Liver (tissue), 9 donors: Measurements from ENCODE around the gene CX3CL1. TPM values are rescaled to one million over a fixed set of nuclear protein-coding genes. Genes with fewer than 3 reads are reported as not detected.

ENCODE experiments used
- DNase-seq: peaks from one replicate; pipeline ENCODE4 v3.0.0-alpha.2; 2017; ENCODE audit warnings: low spot score
- H3K27ac ChIP-seq, 2 donors: one replicate each; pipeline ENCODE4 v1.7.0; 2013; ENCODE audit warnings: inconsistent platforms in 2 of 2, low read length in 2 of 2, control low read depth in 1 of 2, low read depth in 1 of 2, mild to moderate bottlenecking in 1 of 2
- H3K27me3 ChIP-seq, 4 donors: one replicate each; pipeline versions ENCODE4 v1.6.1 to v1.7.0; 2013; ENCODE audit warnings: low read length in 3 of 4, inconsistent platforms in 1 of 4, mild to moderate bottlenecking in 1 of 4, moderate library complexity in 1 of 4; ENCODE audit not compliant: control insufficient read depth in 4 of 4, insufficient read depth in 4 of 4
- H3K36me3 ChIP-seq, 4 donors: one replicate each; pipeline versions ENCODE4 v1.6.1 to v1.7.0; 2013; ENCODE audit warnings: low read length in 3 of 4, mild to moderate bottlenecking in 3 of 4, low read depth in 1 of 4, moderate library complexity in 1 of 4; ENCODE audit not compliant: control insufficient read depth in 4 of 4, insufficient read depth in 3 of 4
- H3K4me1 ChIP-seq, 4 donors: one replicate each; pipeline versions ENCODE4 v1.6.1 to v1.7.0; 2013; ENCODE audit warnings: low read length in 3 of 4, mild to moderate bottlenecking in 3 of 4, moderate library complexity in 1 of 4; ENCODE audit not compliant: control insufficient read depth in 4 of 4, insufficient read depth in 4 of 4
- H3K4me3 ChIP-seq, 3 donors: one replicate each; pipeline versions ENCODE4 v1.6.1 to v1.7.0; 2013; ENCODE audit warnings: low read length in 3 of 3, control low read depth in 1 of 3, low read depth in 1 of 3, mild to moderate bottlenecking in 1 of 3
- H3K9ac ChIP-seq, 2 donors: one replicate each; pipeline ENCODE4 v1.7.0; 2013; ENCODE audit warnings: low read length in 2 of 2, mild to moderate bottlenecking in 2 of 2, moderate library complexity in 2 of 2, control low read depth in 1 of 2, low read depth in 1 of 2
- H3K9me3 ChIP-seq, 4 donors: one replicate each; pipeline versions ENCODE4 v1.6.1 to v1.7.0; 2013; ENCODE audit warnings: low read length in 3 of 4; ENCODE audit not compliant: control insufficient read depth in 4 of 4
- ATF3 ChIP-seq: IDR thresholded peaks from 2 replicates; pipeline ENCODE4 v1.6.1; 2016; ENCODE audit warnings: antibody characterized with exemption
- EGR1 ChIP-seq, 2 donors: IDR thresholded peaks; 2 replicates each; pipeline ENCODE4 v1.6.1; 2016 to 2018; ENCODE audit warnings: antibody characterized with exemption in 2 of 2, low read depth in 2 of 2
- GABPA ChIP-seq, 2 donors: IDR thresholded peaks in 1 of 2; conservative IDR thresholded peaks in 1 of 2; 2 replicates each; pipeline ENCODE4 v1.6.1; 2016; ENCODE audit warnings: antibody characterized with exemption in 2 of 2, mild to moderate bottlenecking in 1 of 2, moderate library complexity in 1 of 2
- HNF4A ChIP-seq, 2 donors: conservative IDR thresholded peaks; 2 replicates each; pipeline ENCODE4 v1.6.1; 2016; ENCODE audit warnings: antibody characterized with exemption in 2 of 2, mild to moderate bottlenecking in 2 of 2
- HNF4G ChIP-seq: IDR thresholded peaks from 2 replicates; pipeline ENCODE4 v1.6.1; 2016; ENCODE audit warnings: antibody characterized with exemption
- JUND ChIP-seq, 2 donors: IDR thresholded peaks; 2 replicates each; pipeline ENCODE4 v1.6.1; 2016; ENCODE audit warnings: antibody characterized with exemption in 2 of 2
- MAX ChIP-seq: IDR thresholded peaks from 2 replicates; pipeline ENCODE4 v1.6.1; 2016; ENCODE audit warnings: antibody characterized with exemption
- NR2F2 ChIP-seq: IDR thresholded peaks from 2 replicates; pipeline ENCODE4 v1.6.1; 2016; ENCODE audit warnings: antibody characterized with exemption
- RAD21 ChIP-seq, 2 donors: IDR thresholded peaks; 2 replicates each; pipeline ENCODE4 v1.6.1; 2016; ENCODE audit warnings: antibody characterized with exemption in 2 of 2, mild to moderate bottlenecking in 2 of 2
- REST ChIP-seq: IDR thresholded peaks from 2 replicates; pipeline ENCODE4 v1.6.1; 2016; ENCODE audit warnings: antibody characterized with exemption, mild to moderate bottlenecking
- RXRA ChIP-seq, 2 donors: IDR thresholded peaks; 2 replicates each; pipeline ENCODE4 v1.6.1; 2017 to 2018; ENCODE audit warnings: antibody characterized with exemption in 2 of 2, mild to moderate bottlenecking in 1 of 2
- SP1 ChIP-seq: IDR thresholded peaks from 2 replicates; pipeline ENCODE4 v1.6.1; 2018; ENCODE audit warnings: antibody characterized with exemption, mild to moderate bottlenecking
- TAF1 ChIP-seq: conservative IDR thresholded peaks from 2 replicates; pipeline ENCODE4 v1.6.1; 2016; ENCODE audit warnings: antibody characterized with exemption, mild to moderate bottlenecking
- YY1 ChIP-seq: IDR thresholded peaks from 2 replicates; pipeline ENCODE4 v1.6.1; 2016; ENCODE audit warnings: antibody characterized with exemption, mild to moderate bottlenecking
- ZBTB33 ChIP-seq: IDR thresholded peaks from 2 replicates; pipeline ENCODE4 v1.6.1; 2016; ENCODE audit warnings: antibody characterized with exemption
- WGBS: extraction: QIAGEN DNeasy Blood & Tissue Kit; methylation state at CpG from one replicate; pipeline ENCODE4 v1.1.7; 2013; 5-methylcytosine and 5-hydroxymethylcytosine counted together
- polyA plus RNA-seq, 2 donors: library from polyadenylated mRNA; stranded (reverse) in 1 of 2; unstranded in 1 of 2; fragments of 200-250 nt in 1 of 2; fragments of >200 nt in 1 of 2; fragmentation: Nextera tagmentation in 1 of 2; extraction: Ambion mirVana in 1 of 2; gene quantifications; one replicate each; pipeline versions ENCODE4 v1.2.1 to v1.2.3, GENCODE V29; 2013 to 2015
- total RNA-seq, 2 donors: library from RNA; depleted of rRNA; stranded (reverse); fragments of >200 nt; gene quantifications; one replicate each; pipeline ENCODE4 v1.2.3, GENCODE V29; 2014
- donor health status: healthy.
- donor health status: healthy.
- donor health status: healthy.
- donor health status: healthy.
- donor health status: healthy.

CX3CL1 gene
- total and polyA plus RNA-seq, 4 donors: 2.5 to 5.9 (median 5.1) TPM

GRCh38 chr16:57427824-57428223 is 55.5 kb downstream of the CX3CL1 start:
- no peaks in the 10 kb centered on the region for H3K27me3 ChIP-seq
- H3K9ac ChIP-seq: no peak overlapping the region
- no peak overlapping the region for H3K4me3 ChIP-seq
- H3K27ac ChIP-seq: no peak overlapping the region
- H3K9me3 ChIP-seq: no peaks in the 10 kb centered on the region
- peaks cover 0 to 2% (median under 1%) of the 10 kb centered on the region in 4 donors for H3K4me1 ChIP-seq
- DNase-seq: no peak
- TF ChIP-seq REST (no peak), RAD21 (IDR thresholded peaks at IDR 0.05) (no peak), MAX (no peak), NR2F2 (no peak), JUND (IDR thresholded peaks at IDR 0.05) (no peak), YY1 (no peak), ZBTB33 (no peak), TAF1 (no peak), RXRA (IDR thresholded peaks at IDR 0.05) (no peak), HNF4A (conservative IDR thresholded peaks at IDR 0.05) (no peak), ATF3 (no peak)
- H3K36me3 ChIP-seq: peaks cover 18 to 46% (median 35%) of the 10 kb centered on the region in 4 donors

GRCh38 chr16:57430955-57431354 is 58.7 kb downstream of the CX3CL1 start:
- Histone ChIP-seq H3K36me3 (peaks cover 21 to 74% (median 60%) of the 10 kb centered on the region in 4 donors), H3K4me1 (peaks cover 0 to 3% (median under 1%) of the 10 kb centered on the region in 4 donors), H3K9ac (no peak overlapping the region), H3K27me3 (no peaks in the 10 kb centered on the region), H3K9me3 (no peaks in the 10 kb centered on the region), H3K4me3 (no peak overlapping the region), H3K27ac (no peak overlapping the region)
- 90% methylated on average over 5 of the region's 5 CpGs for WGBS
- TF ChIP-seq HNF4G (no peak), ZBTB33 (no peak), MAX (no peak), YY1 (no peak), ATF3 (no peak), GABPA (IDR thresholded peaks at IDR 0.05 in 1 of 2, conservative IDR thresholded peaks at IDR 0.05 in 1 of 2) (no peak), HNF4A (conservative IDR thresholded peaks at IDR 0.05) (no peak), TAF1 (no peak), EGR1 (IDR thresholded peaks at IDR 0.05; ENCODE audit: low read depth in 2 of 2) (no peak), RAD21 (IDR thresholded peaks at IDR 0.05) (no peak), SP1 (no peak)
- no peak for DNase-seq
